ENCODE data around the gene RNF32. TPM values are rescaled to one million over a fixed set of nuclear protein-coding genes. Genes with fewer than 3 reads are reported as not detected.
"Not testable (repeated sequence)": the region's sequence is repeated elsewhere in the genome, so short reads cannot be mapped to it uniquely, and the experiment has no call there.

RNF32 gene
- total and polyA plus RNA-seq, 2 of the 13 experiments (the other 11 are each of a cell fraction or from before 2014, with no cell fraction given) = not detected

GRCh38 chr7:156642306-156643045, 1.9 kb downstream of the RNF32 start (continued):
- TF ChIP-seq MZF1 (CRISPR knock-in tag; IDR thresholded peaks at IDR 0.05; ENCODE audit: borderline replicate concordance) = no peak
- TF ChIP-seq IRF1 (CRISPR knock-in tag; IDR thresholded peaks at IDR 0.05; ENCODE audit: low read depth) = no peak
- TF ChIP-seq RAD21 (CRISPR knock-in tag; IDR thresholded peaks at IDR 0.05) = 0 out of 2 replicates have a peak, but pooled peaks have one; percentile 14
- TF ChIP-seq REPIN1 (CRISPR knock-in tag; IDR thresholded peaks at IDR 0.05; ENCODE audit: borderline replicate concordance, low read depth) = no peak
- no peak for TF ChIP-seq KLF11 (CRISPR knock-in tag; IDR thresholded peaks at IDR 0.05)
- TF ChIP-seq ZBTB25 (CRISPR knock-in tag; IDR thresholded peaks at IDR 0.05) = no peak
- no peak for TF ChIP-seq ZNF512B (CRISPR knock-in tag; IDR thresholded peaks at IDR 0.05; ENCODE audit: borderline replicate concordance)
- TF ChIP-seq, protein P1, sequence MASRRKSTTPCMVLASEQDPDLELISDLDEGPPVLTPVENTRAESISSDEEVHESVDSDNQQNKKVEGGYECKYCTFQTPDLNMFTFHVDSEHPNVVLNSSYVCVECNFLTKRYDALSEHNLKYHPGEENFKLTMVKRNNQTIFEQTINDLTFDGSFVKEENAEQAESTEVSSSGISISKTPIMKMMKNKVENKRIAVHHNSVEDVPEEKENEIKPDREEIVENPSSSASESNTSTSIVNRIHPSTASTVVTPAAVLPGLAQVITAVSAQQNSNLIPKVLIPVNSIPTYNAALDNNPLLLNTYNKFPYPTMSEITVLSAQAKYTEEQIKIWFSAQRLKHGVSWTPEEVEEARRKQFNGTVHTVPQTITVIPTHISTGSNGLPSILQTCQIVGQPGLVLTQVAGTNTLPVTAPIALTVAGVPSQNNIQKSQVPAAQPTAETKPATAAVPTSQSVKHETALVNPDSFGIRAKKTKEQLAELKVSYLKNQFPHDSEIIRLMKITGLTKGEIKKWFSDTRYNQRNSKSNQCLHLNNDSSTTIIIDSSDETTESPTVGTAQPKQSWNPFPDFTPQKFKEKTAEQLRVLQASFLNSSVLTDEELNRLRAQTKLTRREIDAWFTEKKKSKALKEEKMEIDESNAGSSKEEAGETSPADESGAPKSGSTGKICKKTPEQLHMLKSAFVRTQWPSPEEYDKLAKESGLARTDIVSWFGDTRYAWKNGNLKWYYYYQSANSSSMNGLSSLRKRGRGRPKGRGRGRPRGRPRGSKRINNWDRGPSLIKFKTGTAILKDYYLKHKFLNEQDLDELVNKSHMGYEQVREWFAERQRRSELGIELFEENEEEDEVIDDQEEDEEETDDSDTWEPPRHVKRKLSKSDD (CRISPR knock-in tag; IDR thresholded peaks at IDR 0.05; ENCODE audit: low read depth) = no peak
- TF ChIP-seq ZNF563 (CRISPR knock-in tag; IDR thresholded peaks at IDR 0.05) = no peak
- no peak for TF ChIP-seq THAP8 (CRISPR knock-in tag; IDR thresholded peaks at IDR 0.05; ENCODE audit: borderline replicate concordance)
- TF ChIP-seq ZNF546 (CRISPR knock-in tag; conservative IDR thresholded peaks at IDR 0.05) = no peak
- TF ChIP-seq MBNL3 (CRISPR knock-in tag; conservative IDR thresholded peaks at IDR 0.05) = no peak

GRCh38 chr7:156647330-156647729, 6.8 kb downstream of the RNF32 start:
- H3K79me2 ChIP-seq (ENCODE audit: insufficient read depth, low read length); H3K4me2 ChIP-seq (ENCODE audit: low read depth, low read length); FAIRE-seq; H3K9ac ChIP-seq (ENCODE audit: insufficient read depth, low read depth, low read length); H3K4me1 ChIP-seq (ENCODE audit: insufficient read depth, low read length); H3K36me3 ChIP-seq (replicated peaks in 1 of 2; ENCODE audit: control insufficient read depth in 1 of 2, insufficient read depth in 2 of 2, low read length in 2 of 2); POLR2A ChIA-PET; H2AFZ ChIP-seq (ENCODE audit: low read length); H3K9me3 ChIP-seq (ENCODE audit: low read length); H3K27ac ChIP-seq (ENCODE audit: extremely low read length, insufficient read depth, low read length); intact Hi-C loops (cut with micrococcal nuclease; ENCODE audit: unreplicated experiment); CTCF ChIA-PET (ENCODE audit: low intra/inter-chr PET ratio, low total read pairs); DNase-seq (ENCODE audit: low spot score); ATAC-seq; H4K20me1 ChIP-seq (ENCODE audit: insufficient read depth, low read length); H3K4me3 ChIP-seq (replicated peaks in 1 of 3; ENCODE audit: insufficient read depth in 1 of 3, low read depth in 2 of 3, low read length in 3 of 3); H3K27me3 ChIP-seq (ENCODE audit: control insufficient read depth in 1 of 2, insufficient read depth in 2 of 2, low read length in 2 of 2); BruUV-seq (replicated peaks): not testable (repeated sequence)
- WGBS (ENCODE audit: low lambda C conversion rate) = 91% methylated on average over 5 of the region's 5 CpGs
- in situ Hi-C loops (cut with HindIII; ENCODE audit: extremely low pct_ligation_motif_present, low pct_unique_long_range_greater_than_20kb) = loop anchor here (25.0 kb wide), 1 partner anchor 835 kb away; the partner anchor contains the start of gene SHH

All from HepG2 (cell line).